HepG2 (cell line): Measurements from ENCODE around the gene PLG. TPM values are rescaled to one million over a fixed set of nuclear protein-coding genes. Genes with fewer than 3 reads are reported as not detected.
"Not testable (repeated sequence)": the region's sequence is repeated elsewhere in the genome, so short reads cannot be mapped to it uniquely, and the experiment has no call there.

Experiments used
- ATAC-seq: fragments of 200-7000 bp; cut with Tn5 transposase; 3 replicates; pipeline ENCODE4 v1.9.1; 2020; ENCODE audit warnings: mild to moderate bottlenecking, moderate library complexity
- BruUV-seq: library from RNA; stranded (reverse); fragments of 400-500 nt; replicated peaks from 2 replicates; lab custom pipeline; 2021; lab: Mats Ljungman, UMichigan
- CTCF ChIA-PET: fragments of 300-600 bp; formaldehyde crosslinking; extraction: SDS; loops from one replicate; lab custom pipeline; 2021; ENCODE audit warnings: low total read pairs, inconsistent platforms, low intra/inter-chr PET ratio; lab: Yijun Ruan, JAX
- POLR2A ChIA-PET: fragments of 350-600 bp; sonication (Branson Sonifier 250); formaldehyde crosslinking; loops from one replicate; lab custom pipeline; 2020; ENCODE audit warnings: antibody characterized with exemption, inconsistent platforms; lab: Yijun Ruan, JAX
- DNase-seq: peaks from one replicate; pipeline ENCODE4 v3.0.0-alpha.2; 2015; ENCODE audit warnings: low spot score
- FAIRE-seq: peaks from 3 replicates; lab custom pipeline; 2011; peaks lifted over from hg19 to GRCh38; lab: Jason Lieb, UNC
- H2AFZ ChIP-seq: one replicate; pipeline ENCODE4 v1.6.1; 2011; ENCODE audit warnings: low read length, inconsistent platforms
- H3K27ac ChIP-seq: fragments of 300-600 bp; 3 replicates; pipeline ENCODE4 v1.8.0; 2011; ENCODE audit warnings: mixed run types, mild to moderate bottlenecking, mixed read lengths, low read length, inconsistent platforms; ENCODE audit not compliant: insufficient read depth; ENCODE audit errors: extremely low read length
- H3K27me3 ChIP-seq, 2 experiments: fragments of 200-600 bp in 1 of 2; 2 replicates in 1 of 2; 3 replicates in 1 of 2; pipeline versions ENCODE4 v1.6.0 to v1.8.0; 2011; ENCODE audit warnings: low read length in 2 of 2, mild to moderate bottlenecking in 2 of 2, moderate library complexity in 2 of 2, inconsistent platforms in 1 of 2; ENCODE audit not compliant: insufficient read depth in 2 of 2, control insufficient read depth in 1 of 2
- H3K36me3 ChIP-seq, 2 experiments: fragments of 200-600 bp in 1 of 2; replicated peaks in 1 of 2; 2 replicates in 1 of 2; 3 replicates in 1 of 2; pipeline versions ENCODE4 v1.5.1 to v1.8.0; 2011; ENCODE audit warnings: low read length in 2 of 2, inconsistent platforms in 1 of 2; ENCODE audit not compliant: insufficient read depth in 2 of 2, control insufficient read depth in 1 of 2
- H3K4me1 ChIP-seq: 2 replicates; pipeline ENCODE4 v1.5.1; 2012; ENCODE audit warnings: low read length, inconsistent platforms; ENCODE audit not compliant: insufficient read depth
- H3K4me2 ChIP-seq: 2 replicates; pipeline ENCODE4 v1.6.0; 2011; ENCODE audit warnings: low read depth, low read length, inconsistent platforms
- H3K4me3 ChIP-seq, 3 experiments: fragments of 200-600 bp in 1 of 3; sonication (generic), shearing (Covaris generic) in 1 of 3; replicated peaks in 1 of 3; 2 replicates each; pipeline ENCODE4 v1.5.1; 2011 to 2016; ENCODE audit warnings: low read length in 3 of 3, inconsistent platforms in 2 of 3, low read depth in 2 of 3, mild to moderate bottlenecking in 2 of 3, control low read depth in 1 of 3, mixed read lengths in 1 of 3; ENCODE audit not compliant: insufficient read depth in 1 of 3
- H3K79me2 ChIP-seq: one replicate; pipeline ENCODE4 v1.6.1; 2011; ENCODE audit warnings: low read length, inconsistent platforms; ENCODE audit not compliant: insufficient read depth
- H3K9ac ChIP-seq: 2 replicates; pipeline ENCODE4 v1.6.0; 2011; ENCODE audit warnings: mild to moderate bottlenecking, low read depth, low read length, inconsistent platforms; ENCODE audit not compliant: insufficient read depth
- H3K9me3 ChIP-seq: 2 replicates; pipeline ENCODE4 v1.5.1; 2012; ENCODE audit warnings: mild to moderate bottlenecking, low read length
- H4K20me1 ChIP-seq: 2 replicates; pipeline ENCODE4 v1.6.0; 2011; ENCODE audit warnings: inconsistent platforms, mild to moderate bottlenecking, low read length, moderate library complexity; ENCODE audit not compliant: insufficient read depth
- ZBTB39 ChIP-seq: sonication (generic); formaldehyde crosslinking; IDR thresholded peaks from 2 replicates; pipeline ENCODE4 v1.5.0; 2020; ENCODE audit warnings: missing genetic modification reagents
- WGBS: methylation state at CpG from one replicate; pipeline ENCODE4 v1.1.6; 2017; ENCODE audit warnings: low lambda C conversion rate; 5-methylcytosine and 5-hydroxymethylcytosine counted together
- in situ Hi-C: cut with HindIII; loops from 2 replicates; pipeline ENCODE4 v1.10.0; 2017; ENCODE audit warnings: low pct_unique_long_range_greater_than_20kb; ENCODE audit not compliant: extremely low pct_ligation_motif_present
- intact Hi-C: fragments of 100-400 bp; cut with micrococcal nuclease; formaldehyde crosslinking; loops from one replicate; pipeline ENCODE4 v1.10.0; 2022; ENCODE audit not compliant: unreplicated experiment
- polyA plus RNA-seq, 8 experiments: library from polyadenylated mRNA; depleted of rRNA in 3 of 8; stranded (reverse) in 7 of 8; unstranded in 1 of 8; fragments of >200 nt; fragmentation: Illumina TruSeq in 4 of 8; extraction: Trizol in 4 of 8; gene quantifications; 2 replicates each; pipeline versions ENCODE4 v1.2.1 to v1.2.3, GENCODE V29; 2011 to 2016; ENCODE audit warnings: low read depth in 4 of 8, missing spikeins in 1 of 8, mixed read lengths in 1 of 8; ENCODE audit not compliant: insufficient read depth in 1 of 8
- total RNA-seq, 5 experiments: library from RNA; depleted of rRNA; stranded (reverse); fragments of >200 nt; fragmentation: Illumina TruSeq; extraction: Trizol; gene quantifications; 2 replicates each; pipeline ENCODE4 v1.2.3, GENCODE V29; 2016; ENCODE audit warnings: low read depth in 1 of 5

PLG gene
- total and polyA plus RNA-seq, 2 of the 13 experiments (the other 11 are each of a cell fraction or from before 2014, with no cell fraction given) = 1.7 to 10.7 TPM

DNA sequence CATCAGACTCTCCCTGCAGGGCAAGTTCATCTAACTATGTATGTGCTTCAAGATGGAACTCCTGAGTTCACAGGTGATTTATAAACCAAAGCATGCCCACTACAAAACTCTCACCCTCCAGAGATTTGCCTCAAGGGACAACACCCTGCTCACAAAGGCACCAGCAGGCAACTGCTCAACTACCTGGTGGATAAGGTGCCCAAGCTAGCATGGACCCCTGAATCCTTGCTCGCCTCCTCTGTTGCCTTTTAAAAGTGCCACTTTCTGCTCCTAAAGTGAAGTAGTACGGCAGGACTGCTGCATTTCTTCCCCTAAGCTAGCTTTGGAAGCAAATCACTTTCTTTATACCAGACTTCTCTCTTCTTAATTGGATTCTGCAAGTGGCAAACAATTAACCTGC lies 39.2 kb upstream of the PLG start (continued):
- TF ChIP-seq ZBTB39 (CRISPR knock-in tag) = no peak

DNA sequence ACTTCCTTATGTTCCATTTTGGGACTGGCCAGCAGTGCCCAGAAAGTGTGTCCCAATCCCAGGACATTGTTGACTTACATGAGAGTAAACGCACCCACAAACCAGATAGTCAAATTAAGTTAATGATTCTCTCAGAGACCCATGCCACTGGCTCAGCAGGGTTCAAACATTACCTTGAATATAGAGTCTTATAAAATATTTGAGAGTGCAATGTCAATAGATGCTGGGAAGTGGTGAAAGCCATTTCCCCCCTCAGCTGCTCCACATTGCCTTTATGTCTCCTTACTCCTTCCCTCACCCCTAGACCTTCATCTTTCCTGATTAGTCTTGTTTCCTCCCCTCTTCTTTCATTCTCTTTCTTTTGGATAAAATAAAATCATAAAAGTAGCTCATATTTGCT lies 37.8 kb upstream of the PLG start, which contains the start of gene LPA:
Gene LPA, minus strand, starts transcription at position 78 of the 400 bp plus-strand sequence. Its CDS starts 61 bp downstream, at position 17.
- H3K79me2 ChIP-seq, H3K36me3 ChIP-seq, H3K4me2 ChIP-seq, POLR2A ChIA-PET, ATAC-seq, H2AFZ ChIP-seq, H3K4me1 ChIP-seq, CTCF ChIA-PET, H3K27ac ChIP-seq, BruUV-seq, H3K9me3 ChIP-seq, H3K9ac ChIP-seq, DNase-seq, H3K27me3 ChIP-seq, H3K4me3 ChIP-seq, FAIRE-seq, H4K20me1 ChIP-seq, intact Hi-C loops: not testable (repeated sequence)
- WGBS = 6% methylated on average over 1 of the region's 1 CpG
- in situ Hi-C loops = loop anchor here (25.0 kb wide), 1 partner anchor 152 kb away; no protein-coding TSS in a partner anchor
